Measurements from ENCODE around the gene FMO5. TPM values are rescaled to one million over a fixed set of nuclear protein-coding genes. Genes with fewer than 3 reads are reported as not detected.
"Not testable (repeated sequence)": the region's sequence is repeated elsewhere in the genome, so short reads cannot be mapped to it uniquely, and the experiment has no call there.

The FMO5 gene
- total RNA-seq, 4 donors from 2014 or later: 1.1 to 8.6 (median 2.2) TPM

DNA sequence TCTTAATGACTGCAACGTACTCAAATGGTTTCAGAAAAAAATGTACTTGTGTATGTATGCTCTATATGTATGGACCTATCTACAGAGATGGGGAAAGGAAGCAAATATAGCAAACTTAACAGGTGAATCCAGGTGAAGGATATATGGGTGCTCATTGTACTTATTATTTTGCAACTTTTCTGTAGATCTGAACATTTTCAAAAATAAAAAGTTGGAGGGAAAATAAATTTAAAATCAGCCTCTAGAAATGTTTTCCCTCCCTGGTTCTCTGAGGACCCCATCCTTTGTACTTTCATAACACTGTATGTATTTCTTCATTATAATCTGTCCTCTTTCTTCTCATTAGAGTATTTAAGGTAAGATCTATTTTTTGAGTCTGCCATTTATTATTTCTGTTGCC, 17.9 kb downstream of the FMO5 start:
- no peak for ATAC-seq

GRCh38 chr1:147204080-147204479, 21.1 kb downstream of the FMO5 start:
- Histone ChIP-seq H3K4me1 (no peaks in the 10 kb centered on the region), H3K27me3 (no peaks in the 10 kb centered on the region), H3K9me3 (no peaks in the 10 kb centered on the region), H3K27ac (no peak overlapping the region), H3K36me3 (peaks cover 0 to 8% of the 10 kb centered on the region in 2 donors), H3K4me3 (no peak overlapping the region)
- 94% methylated on average over 2 of the region's 3 CpGs for WGBS, 2 donors (ENCODE audit: low coverage in 1 of 2)
- TF ChIP-seq POLR2A (IDR thresholded peaks at IDR 0.05): no peak
- no peak for TF ChIP-seq POLR2AphosphoS5 (IDR thresholded peaks at IDR 0.05)
- no peak for TF ChIP-seq CTCF (IDR thresholded peaks at IDR 0.05)
- TF ChIP-seq EP300 (IDR thresholded peaks at IDR 0.05): no peak
- ATAC-seq: no peak

More for the DNA sequence above, 17.9 kb downstream of the FMO5 start:
- Histone ChIP-seq H3K9me3 (no peaks in the 10 kb centered on the region), H3K36me3 (peaks cover 0 to 14% of the 10 kb centered on the region in 2 donors), H3K4me1 (no peaks in the 10 kb centered on the region), H3K4me3 (no peak overlapping the region), H3K27ac (no peak overlapping the region), H3K27me3 (no peaks in the 10 kb centered on the region)
- no peak for TF ChIP-seq POLR2A (IDR thresholded peaks at IDR 0.05)
- no peak for TF ChIP-seq POLR2AphosphoS5 (IDR thresholded peaks at IDR 0.05)
- no peak for TF ChIP-seq EP300 (IDR thresholded peaks at IDR 0.05)
- TF ChIP-seq CTCF (IDR thresholded peaks at IDR 0.05): no peak
- 64 to 75% methylated on average over 1 of the region's 1 CpG for WGBS, 2 donors (ENCODE audit: low coverage in 1 of 2)

- H3K27me3 ChIP-seq: no peaks in the 10 kb centered on the region
- H3K36me3 ChIP-seq: peaks cover 0 to 5% of the 10 kb centered on the region in 2 donors
- 14 to 75% methylated on average over 1 to 2 of the region's 2 CpGs for WGBS, 2 donors (ENCODE audit: low coverage in 1 of 2)
- H3K4me3 ChIP-seq: no peak overlapping the region
- no peak for ATAC-seq
- H3K4me1 ChIP-seq: no peaks in the 10 kb centered on the region
- TF ChIP-seq CTCF (IDR thresholded peaks at IDR 0.05) (no peak), EP300 (IDR thresholded peaks at IDR 0.05) (no peak), POLR2A (IDR thresholded peaks at IDR 0.05) (no peak), POLR2AphosphoS5 (IDR thresholded peaks at IDR 0.05) (no peak)
- H3K27ac ChIP-seq: no peak overlapping the region
- H3K9me3 ChIP-seq: no peaks in the 10 kb centered on the region
Observed at GRCh38 chr1:147202576-147202975, 22.6 kb downstream of the FMO5 start.

- no peaks in the 10 kb centered on the region for H3K4me1 ChIP-seq
- no peaks in the 10 kb centered on the region for H3K9me3 ChIP-seq
- peaks cover 0 to 5% of the 10 kb centered on the region in 2 donors for H3K36me3 ChIP-seq
- no peak overlapping the region for H3K27ac ChIP-seq
- TF ChIP-seq POLR2AphosphoS5 (IDR thresholded peaks at IDR 0.05) (no peak), POLR2A (IDR thresholded peaks at IDR 0.05) (no peak), CTCF (IDR thresholded peaks at IDR 0.05) (no peak), EP300 (IDR thresholded peaks at IDR 0.05) (no peak)
- no peak overlapping the region for H3K4me3 ChIP-seq
- ATAC-seq: no peak
- WGBS, 2 donors (ENCODE audit: low coverage in 1 of 2): 80 to 86% methylated on average over 1 of the region's 1 CpG
- H3K27me3 ChIP-seq: no peaks in the 10 kb centered on the region
Observed at GRCh38 chr1:147201786-147202185, 23.4 kb downstream of the FMO5 start.

DNA sequence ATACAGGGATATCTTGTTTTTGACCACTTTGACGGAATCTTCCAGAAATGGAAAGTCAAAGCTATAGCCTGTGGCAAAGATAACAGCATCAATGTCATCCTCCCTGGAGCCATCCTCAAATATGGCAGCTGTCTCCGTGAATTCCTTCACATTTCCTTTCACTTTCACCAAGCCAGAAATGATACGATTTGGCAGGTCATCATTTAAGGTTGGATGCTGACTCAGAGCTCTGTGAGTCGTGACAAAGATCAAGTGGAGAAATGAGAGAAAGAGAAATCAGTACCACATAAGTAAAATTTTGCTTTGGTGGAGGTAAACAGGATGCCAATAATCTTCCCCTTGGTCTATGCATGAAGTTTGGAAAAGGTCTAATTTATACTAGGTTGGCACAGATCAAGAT, 23.9 kb downstream of the FMO5 start:
- Histone ChIP-seq H3K9me3 (no peaks in the 10 kb centered on the region), H3K36me3 (peaks cover 0 to 5% of the 10 kb centered on the region in 2 donors), H3K27ac (no peak overlapping the region), H3K4me3 (no peak overlapping the region), H3K27me3 (no peaks in the 10 kb centered on the region), H3K4me1 (no peaks in the 10 kb centered on the region)
- TF ChIP-seq EP300 (IDR thresholded peaks at IDR 0.05) (no peak), POLR2A (IDR thresholded peaks at IDR 0.05) (no peak), CTCF (IDR thresholded peaks at IDR 0.05) (no peak), POLR2AphosphoS5 (IDR thresholded peaks at IDR 0.05) (no peak)
- ATAC-seq: no peak
- 70 to 71% methylated on average over 4 of the region's 4 CpGs for WGBS, 2 donors (ENCODE audit: low coverage in 1 of 2)

DNA sequence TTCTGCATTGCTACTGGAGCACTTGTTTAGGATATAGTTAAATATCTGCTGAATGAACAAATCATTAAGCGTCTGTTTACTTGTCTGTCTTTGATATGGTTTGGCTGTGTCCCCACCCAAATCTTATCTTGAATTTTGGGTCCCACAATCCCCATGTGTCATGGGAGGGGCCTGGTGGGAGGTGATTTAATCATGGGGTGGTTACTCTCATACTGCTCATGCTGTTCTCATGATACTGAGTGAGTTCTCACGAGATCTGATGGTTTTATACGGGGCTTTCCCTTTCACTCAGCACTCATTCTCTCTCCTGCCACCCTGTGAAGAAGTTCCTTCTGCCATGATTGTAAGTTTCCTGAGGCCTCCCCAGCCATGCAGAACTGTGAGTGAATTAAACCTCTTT, 27.8 kb downstream of the FMO5 start:
- H3K4me3 ChIP-seq, H3K36me3 ChIP-seq, ATAC-seq, H3K27ac ChIP-seq, H3K4me1 ChIP-seq, H3K27me3 ChIP-seq, H3K9me3 ChIP-seq: not testable (repeated sequence)
- 94 to 97% methylated on average over 2 to 3 of the region's 3 CpGs for WGBS, 2 donors (ENCODE audit: low coverage in 1 of 2)
